ENCODE data around the gene CEP152.

Gene CEP152

GRCh38 chr15:48834756-48835155 lies 23.9 kb upstream of the CEP152 start:
- DNase-seq, result no peak
- Mint-ChIP-seq H3K27me3 (ENCODE audit: low read depth, poor library complexity) (peaks cover 3% of the 10 kb centered on the region), H3K4me1 (no peaks in the 10 kb centered on the region), H3K36me3 (ENCODE audit: low read depth) (peaks cover 5% of the 10 kb centered on the region), H3K4me3 (no peak overlapping the region), H3K27ac (no peak overlapping the region), H3K9me3 (peaks cover 26% of the 10 kb centered on the region)
- no peak for TF ChIP-seq CTCF (IDR thresholded peaks at IDR 0.05)

- peaks cover 3% of the 10 kb centered on the region for H3K27me3 Mint-ChIP-seq (ENCODE audit: low read depth, poor library complexity)
- H3K4me1 Mint-ChIP-seq, result no peaks in the 10 kb centered on the region
- no peak for TF ChIP-seq CTCF (IDR thresholded peaks at IDR 0.05)
- H3K4me3 Mint-ChIP-seq, result no peak overlapping the region
- no peak for DNase-seq
- H3K27ac Mint-ChIP-seq, result no peak overlapping the region
- H3K36me3 Mint-ChIP-seq (ENCODE audit: low read depth), result peaks cover 5% of the 10 kb centered on the region
- peaks cover 26% of the 10 kb centered on the region for H3K9me3 Mint-ChIP-seq
These were observed 22.8 kb upstream of the CEP152 start for GRCh38 chr15:48833526-48834239.

- Mint-ChIP-seq H3K4me3 (no peak overlapping the region), H3K27me3 (ENCODE audit: low read depth, poor library complexity) (peaks cover 3% of the 10 kb centered on the region), H3K9me3 (peaks cover 26% of the 10 kb centered on the region), H3K27ac (no peak overlapping the region), H3K4me1 (no peaks in the 10 kb centered on the region), H3K36me3 (ENCODE audit: low read depth) (peaks cover 5% of the 10 kb centered on the region)
- TF ChIP-seq CTCF (IDR thresholded peaks at IDR 0.05), result no peak
- DNase-seq, result no peak
These were observed 21.8 kb upstream of the CEP152 start for GRCh38 chr15:48832648-48833047.

- no peak for TF ChIP-seq CTCF (IDR thresholded peaks at IDR 0.05)
- Mint-ChIP-seq H3K36me3 (ENCODE audit: low read depth) (peaks cover 2% of the 10 kb centered on the region), H3K9me3 (peaks cover 23% of the 10 kb centered on the region), H3K27ac (no peak overlapping the region), H3K27me3 (ENCODE audit: low read depth, poor library complexity) (peaks cover 3% of the 10 kb centered on the region), H3K4me1 (no peaks in the 10 kb centered on the region), H3K4me3 (no peak overlapping the region)
- DNase-seq, result no peak
These were observed 18.0 kb upstream of the CEP152 start for GRCh38 chr15:48828906-48829305.

GRCh38 chr15:48828471-48828870 lies 17.6 kb upstream of the CEP152 start:
- no peaks in the 10 kb centered on the region for H3K4me1 Mint-ChIP-seq
- H3K27me3 Mint-ChIP-seq (ENCODE audit: low read depth, poor library complexity), result peaks cover 3% of the 10 kb centered on the region
- H3K9me3 Mint-ChIP-seq, result peaks cover 18% of the 10 kb centered on the region
- H3K36me3 Mint-ChIP-seq (ENCODE audit: low read depth), result no peaks in the 10 kb centered on the region
- no peak for DNase-seq
- no peak overlapping the region for H3K4me3 Mint-ChIP-seq
- H3K27ac Mint-ChIP-seq, result no peak overlapping the region
- no peak for TF ChIP-seq CTCF (IDR thresholded peaks at IDR 0.05)

- Mint-ChIP-seq H3K4me3 (no peak overlapping the region), H3K36me3 (ENCODE audit: low read depth) (no peaks in the 10 kb centered on the region), H3K27ac (no peak overlapping the region), H3K9me3 (no peaks in the 10 kb centered on the region), H3K4me1 (no peaks in the 10 kb centered on the region), H3K27me3 (ENCODE audit: low read depth, poor library complexity) (peaks cover 4% of the 10 kb centered on the region)
- TF ChIP-seq CTCF (IDR thresholded peaks at IDR 0.05), result no peak
- no peak for DNase-seq
These were observed 14.2 kb upstream of the CEP152 start for GRCh38 chr15:48825075-48825474.

Data from nephron progenitor cell (in vitro differentiated cells).